GM13977 (cell line): Measurements from ENCODE around the gene UXT.

Experiments used
- DNase-seq: peaks from one replicate; pipeline ENCODE4 v3.0.0; 2012; ENCODE audit warnings: low spot score
- in situ Hi-C: fragments of 300-500 bp; cut with MboI; formaldehyde crosslinking; loops from one replicate; pipeline ENCODE4 v1.12.0; 2022; ENCODE audit warnings: low sequenced_read_pairs, low pct_unique_long_range_greater_than_20kb, mixed read lengths, inconsistent platforms; ENCODE audit not compliant: unreplicated experiment
- TF ChIP-seq, protein P1 (sequence below): IDR thresholded peaks from 2 replicates; pipeline ENCODE4 v1.5.1; 2012; ENCODE audit warnings: mild to moderate bottlenecking, control low read depth; ENCODE audit not compliant: insufficient read depth; ENCODE audit errors: extremely low read depth, missing control alignments

UXT gene

DNA sequence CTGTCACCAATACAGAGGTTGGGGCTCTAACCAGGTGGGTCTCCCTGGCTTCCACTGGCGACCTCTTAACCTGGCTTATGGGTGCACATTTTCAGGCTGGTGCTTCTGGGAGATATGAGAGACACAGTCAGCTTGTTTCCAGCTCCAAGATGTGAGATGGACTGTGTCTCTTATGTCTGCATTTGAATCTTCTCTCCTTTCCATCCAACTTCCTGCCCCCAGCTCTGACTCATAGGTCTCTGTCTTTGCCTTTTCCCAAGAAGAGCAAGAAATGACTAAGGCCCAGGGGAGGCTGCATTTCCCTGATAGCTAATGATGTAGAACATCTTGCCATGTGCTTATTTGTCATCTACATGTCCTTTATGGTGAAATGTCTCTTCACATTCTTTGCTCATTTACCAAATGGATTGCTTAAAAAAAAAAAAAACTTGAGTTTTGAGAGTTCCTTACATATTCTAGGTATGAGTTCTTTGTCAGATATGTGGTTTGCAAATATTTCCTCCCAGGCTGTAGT, 3.2 kb upstream of the UXT start:
- in situ Hi-C loops: no loop called here
- TF ChIP-seq, protein P1, sequence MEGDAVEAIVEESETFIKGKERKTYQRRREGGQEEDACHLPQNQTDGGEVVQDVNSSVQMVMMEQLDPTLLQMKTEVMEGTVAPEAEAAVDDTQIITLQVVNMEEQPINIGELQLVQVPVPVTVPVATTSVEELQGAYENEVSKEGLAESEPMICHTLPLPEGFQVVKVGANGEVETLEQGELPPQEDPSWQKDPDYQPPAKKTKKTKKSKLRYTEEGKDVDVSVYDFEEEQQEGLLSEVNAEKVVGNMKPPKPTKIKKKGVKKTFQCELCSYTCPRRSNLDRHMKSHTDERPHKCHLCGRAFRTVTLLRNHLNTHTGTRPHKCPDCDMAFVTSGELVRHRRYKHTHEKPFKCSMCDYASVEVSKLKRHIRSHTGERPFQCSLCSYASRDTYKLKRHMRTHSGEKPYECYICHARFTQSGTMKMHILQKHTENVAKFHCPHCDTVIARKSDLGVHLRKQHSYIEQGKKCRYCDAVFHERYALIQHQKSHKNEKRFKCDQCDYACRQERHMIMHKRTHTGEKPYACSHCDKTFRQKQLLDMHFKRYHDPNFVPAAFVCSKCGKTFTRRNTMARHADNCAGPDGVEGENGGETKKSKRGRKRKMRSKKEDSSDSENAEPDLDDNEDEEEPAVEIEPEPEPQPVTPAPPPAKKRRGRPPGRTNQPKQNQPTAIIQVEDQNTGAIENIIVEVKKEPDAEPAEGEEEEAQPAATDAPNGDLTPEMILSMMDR: no peak
- DNase-seq: no peak

DNA sequence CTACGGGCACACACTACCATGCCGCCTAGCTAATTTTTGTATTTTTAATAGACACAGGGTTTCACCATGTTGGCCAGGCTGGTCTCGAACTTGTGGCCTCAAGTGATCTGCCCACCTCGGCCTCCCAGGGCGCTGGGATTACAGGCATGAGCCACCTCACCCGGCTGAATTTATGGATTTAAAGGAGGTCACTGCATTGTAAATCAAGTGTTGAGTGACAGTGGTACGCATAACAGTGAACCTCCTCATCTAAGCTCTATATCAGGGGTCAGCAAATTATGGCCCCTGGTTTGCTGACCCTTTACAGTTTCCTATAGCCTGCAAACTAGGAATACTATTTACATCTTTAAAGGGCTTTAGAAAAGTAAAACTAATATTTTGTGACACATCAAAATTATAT, 2.6 kb upstream of the UXT start:
- in situ Hi-C loops: no loop called here
- TF ChIP-seq, protein P1: no peak

GRCh38 chrX:47659421-47659726, 394 bp upstream of the UXT start:
- in situ Hi-C loops: no loop called here
- no peak for DNase-seq

More for the DNA sequence above, 2.6 kb upstream of the UXT start:
- DNase-seq: no peak

GRCh38 chrX:47658301-47658683, 688 bp downstream of the UXT start:
- no peak for DNase-seq
- TF ChIP-seq, protein P1: no peak
- in situ Hi-C loops: no loop called here

More at GRCh38 chrX:47659421-47659726, 394 bp upstream of the UXT start:
- TF ChIP-seq, protein P1: no peak

DNA sequence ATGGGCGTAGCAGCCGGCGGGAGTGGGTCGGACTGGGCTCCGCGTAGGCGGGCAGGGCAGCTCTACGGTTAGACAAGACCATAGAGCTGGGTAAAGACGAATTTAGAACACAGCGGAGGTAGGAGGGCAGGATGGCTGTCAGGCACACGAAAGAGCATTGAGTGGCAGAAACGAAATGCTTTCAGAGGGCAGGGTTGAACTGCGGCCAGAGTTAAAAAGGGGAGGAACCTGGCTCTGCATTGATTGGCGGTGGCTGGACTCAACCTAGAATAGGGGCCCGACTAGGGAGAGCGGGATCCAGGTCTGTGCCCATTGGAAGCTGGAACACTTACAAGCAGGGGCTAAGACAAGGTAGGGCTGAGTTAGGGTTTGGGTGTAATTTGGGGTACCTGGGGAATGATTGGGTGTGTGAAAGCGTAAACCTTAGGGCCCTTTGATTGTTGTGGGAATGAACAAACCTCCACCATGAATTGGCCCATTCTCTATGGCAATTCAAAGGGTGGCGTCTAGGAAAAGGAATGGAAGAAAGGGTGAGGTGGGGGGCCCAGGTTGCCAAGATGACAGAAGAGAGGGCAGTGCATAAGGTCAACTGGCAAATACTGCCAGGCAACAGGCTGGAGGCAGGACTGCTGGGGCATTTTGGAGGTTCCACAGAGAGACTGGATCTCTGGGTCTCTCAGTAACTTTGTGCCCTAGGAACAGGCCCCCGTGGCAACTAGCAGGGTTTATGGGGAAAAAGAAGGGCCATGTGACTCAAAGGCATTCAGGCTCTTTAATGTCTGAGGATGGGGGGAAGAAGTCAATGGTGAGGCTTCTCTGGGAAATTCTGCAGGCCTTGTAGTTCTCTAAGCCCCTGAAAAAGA, 7.7 kb downstream of the UXT start:
- DNase-seq: no peak
- TF ChIP-seq, protein P1: no peak
- in situ Hi-C loops: no loop called here

DNA sequence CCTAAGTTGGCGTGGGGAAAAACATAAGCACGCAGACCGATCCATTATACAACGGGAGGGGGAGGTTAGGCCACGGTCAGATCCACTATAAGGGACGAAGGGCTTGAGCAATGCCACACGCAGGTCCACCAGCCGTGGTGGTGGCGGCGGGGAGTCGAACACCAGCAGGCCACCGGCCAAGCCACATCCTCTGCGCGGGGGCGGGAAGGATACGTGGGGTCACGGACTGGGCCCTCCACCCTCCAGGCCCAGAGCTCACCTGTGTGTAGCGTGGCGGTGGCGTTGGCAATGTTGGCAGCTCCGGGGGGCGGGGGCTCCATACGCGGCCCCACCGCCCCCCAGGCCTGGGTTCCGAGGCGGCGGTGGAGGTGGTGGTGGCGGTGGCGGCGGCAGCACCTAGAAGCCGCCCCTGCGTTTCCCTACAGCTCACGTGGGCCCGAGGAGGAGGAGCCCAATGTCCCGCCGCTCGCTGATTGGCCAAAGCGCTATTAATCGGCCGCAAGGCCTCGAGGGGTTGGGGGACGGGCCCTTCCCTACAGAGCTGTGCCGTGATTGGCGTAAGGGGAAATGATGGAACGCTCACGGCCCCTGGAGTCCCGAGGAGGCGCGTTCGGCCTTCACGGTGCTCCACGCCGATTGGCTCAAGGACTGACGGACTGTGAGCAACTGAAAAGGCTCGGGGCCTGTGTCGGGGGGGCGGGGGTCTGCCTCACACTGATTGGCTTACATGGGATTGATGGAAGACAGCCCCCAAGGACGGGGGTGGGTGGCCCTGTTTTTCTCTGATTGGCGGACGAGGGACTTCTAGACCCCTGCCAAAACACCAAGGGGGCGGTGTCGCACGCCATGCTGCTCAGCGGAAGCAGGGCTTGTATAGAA, 8.6 kb downstream of the UXT start, which contains the start of gene ELK1:
TSS of gene ELK1 (minus strand) at position 400 of the 879 bp plus-strand sequence. CDS start 9,122 bp downstream, outside the sequence.
- DNase-seq: peak; percentile 86
- in situ Hi-C loops: no loop called here
- TF ChIP-seq, protein P1: no peak
